ENCODE data around the gene HOXD4.

GRCh38 chr2:176145085-176145969 lies 6.0 kb upstream of the HOXD4 start:
- no peak for TF ChIP-seq POLR2A (IDR thresholded peaks at IDR 0.05)
- no peak for TF ChIP-seq CTCF (IDR thresholded peaks at IDR 0.05)
